ENCODE data around the gene PRDM16.

PRDM16 gene

GRCh38 chr1:3068564-3069431 lies at the start of gene PRDM16:
Gene PRDM16 (plus strand): TSS chr1:3069203. CDS start chr1:3069260, 57 bp downstream.
- no peak for DNase-seq (ENCODE audit: low read depth in 2 of 2)

GRCh38 chr1:3019516-3020051 lies 49.4 kb upstream of the PRDM16 start:
- no peak for DNase-seq (ENCODE audit: low read depth in 2 of 2)

- no peak for DNase-seq (ENCODE audit: low read depth in 2 of 2)
Observed at GRCh38 chr1:3020263-3020909, 48.6 kb upstream of the PRDM16 start.

GRCh38 chr1:3021233-3021671 lies 47.8 kb upstream of the PRDM16 start, which contains the start of gene ACTRT2:
Gene ACTRT2 (plus strand): TSS chr1:3021467. CDS start chr1:3021687, 220 bp downstream.
- no peak for DNase-seq (ENCODE audit: low read depth in 2 of 2)

- no peak for DNase-seq (ENCODE audit: low read depth in 2 of 2)
Observed at GRCh38 chr1:3021801-3022401, 47.1 kb upstream of the PRDM16 start.

GRCh38 chr1:3022511-3022973 lies 46.5 kb upstream of the PRDM16 start:
- DNase-seq (ENCODE audit: low read depth in 2 of 2): no peak

- DNase-seq (ENCODE audit: low read depth in 2 of 2): no peak
Observed at GRCh38 chr1:3022976-3023375, 46.0 kb upstream of the PRDM16 start.

- DNase-seq (ENCODE audit: low read depth in 2 of 2): no peak
Observed at GRCh38 chr1:3024019-3024418, 45.0 kb upstream of the PRDM16 start.

GRCh38 chr1:3024588-3024987 lies 44.4 kb upstream of the PRDM16 start:
- DNase-seq (ENCODE audit: low read depth in 2 of 2): no peak

GRCh38 chr1:3026124-3026523 lies 42.9 kb upstream of the PRDM16 start:
- DNase-seq (ENCODE audit: low read depth in 2 of 2): no peak

GRCh38 chr1:3026581-3027391 lies 42.2 kb upstream of the PRDM16 start:
- DNase-seq (ENCODE audit: low read depth in 2 of 2): no peak

GRCh38 chr1:3027611-3028371 lies 41.2 kb upstream of the PRDM16 start:
- no peak for DNase-seq (ENCODE audit: low read depth in 2 of 2)

GRCh38 chr1:3028531-3029282 lies 40.3 kb upstream of the PRDM16 start:
- no peak for DNase-seq (ENCODE audit: low read depth in 2 of 2)

GRCh38 chr1:3029481-3029961 lies 39.5 kb upstream of the PRDM16 start:
- DNase-seq (ENCODE audit: low read depth in 2 of 2): no peak

GRCh38 chr1:3029991-3030662 lies 38.9 kb upstream of the PRDM16 start:
- DNase-seq (ENCODE audit: low read depth in 2 of 2): no peak

GRCh38 chr1:3030663-3031381 lies 38.2 kb upstream of the PRDM16 start:
- no peak for DNase-seq (ENCODE audit: low read depth in 2 of 2)

- DNase-seq (ENCODE audit: low read depth in 2 of 2): no peak
Observed at GRCh38 chr1:3031401-3032221, 37.4 kb upstream of the PRDM16 start.

Data from stimulated activated CD8-positive, alpha-beta memory T cell treated with anti-CD3 and anti-CD28 coated beads, Interleukin-7, amount 100 ng/mL, for 4 hours (primary cell).